Neuronal stem cell (in vitro differentiated cells): ENCODE data around the gene PSD4.
A peak's percentile ranks its signal among the peaks of the same experiment; 100 is the strongest.

Experiments
- DNase-seq: peaks from one replicate; pipeline ENCODE4 v3.0.0-alpha.2; 2013; ENCODE audit warnings: low spot score
- H2AFZ ChIP-seq: one replicate; pipeline ENCODE4 v1.6.1; 2013; ENCODE audit warnings: mild to moderate bottlenecking, low read length, inconsistent platforms
- H2AK5ac ChIP-seq: 2 replicates; pipeline ENCODE4 v1.6.1; 2013; ENCODE audit warnings: low read depth, mild to moderate bottlenecking, inconsistent platforms, low read length, moderate library complexity, mixed read lengths
- H2BK120ac ChIP-seq: 2 replicates; pipeline ENCODE4 v1.6.1; 2013; ENCODE audit warnings: low read depth, mild to moderate bottlenecking, inconsistent platforms, low read length, moderate library complexity, mixed read lengths
- H2BK12ac ChIP-seq: one replicate; pipeline ENCODE4 v1.6.1; 2013; ENCODE audit warnings: low read length, inconsistent platforms
- H2BK15ac ChIP-seq: 2 replicates; pipeline ENCODE4 v1.6.1; 2013; ENCODE audit warnings: mild to moderate bottlenecking, low read length, inconsistent platforms, mixed read lengths
- H2BK5ac ChIP-seq: one replicate; pipeline ENCODE4 v1.6.1; 2013; ENCODE audit warnings: inconsistent platforms, mild to moderate bottlenecking, low read length, moderate library complexity
- H3K14ac ChIP-seq: one replicate; pipeline ENCODE4 v1.6.1; 2013; ENCODE audit warnings: low read length, inconsistent platforms
- H3K18ac ChIP-seq: 2 replicates; pipeline ENCODE4 v1.6.1; 2013; ENCODE audit warnings: low read length, inconsistent platforms
- H3K23ac ChIP-seq: 2 replicates; pipeline ENCODE4 v1.6.1; 2013; ENCODE audit warnings: low read depth, mild to moderate bottlenecking, mixed read lengths, low read length, inconsistent platforms; ENCODE audit not compliant: poor library complexity
- H3K27ac ChIP-seq: replicated peaks from 3 replicates; pipeline ENCODE4 v1.5.1; 2013; ENCODE audit warnings: low read length, inconsistent platforms
- H3K27me3 ChIP-seq, 3 experiments: 2 replicates each; pipeline ENCODE4 v1.6.1; 2013; ENCODE audit warnings: low read length in 3 of 3, mild to moderate bottlenecking in 2 of 3, inconsistent platforms in 1 of 3, low read depth in 1 of 3, mixed read lengths in 1 of 3, moderate library complexity in 1 of 3; ENCODE audit not compliant: control insufficient read depth in 3 of 3, insufficient read depth in 3 of 3
- H3K36me3 ChIP-seq, 2 donors: replicated peaks in 1 of 2; 2 replicates each; pipeline ENCODE4 v1.6.1; 2013; ENCODE audit warnings: low read length in 2 of 2; ENCODE audit not compliant: control insufficient read depth in 2 of 2, insufficient read depth in 2 of 2
- H3K4ac ChIP-seq: 2 replicates; pipeline ENCODE4 v1.6.1; 2013; ENCODE audit warnings: inconsistent platforms, mild to moderate bottlenecking, low read length, moderate library complexity
- H3K4me1 ChIP-seq, 2 donors: 1 replicate in 1 of 2; 2 replicates in 1 of 2; pipeline ENCODE4 v1.6.1; 2013; ENCODE audit warnings: low read length in 2 of 2, low read depth in 1 of 2; ENCODE audit not compliant: control insufficient read depth in 2 of 2, insufficient read depth in 1 of 2
- H3K4me2 ChIP-seq: one replicate; pipeline ENCODE4 v1.6.1; 2013; ENCODE audit warnings: mild to moderate bottlenecking, low read length, inconsistent platforms; ENCODE audit not compliant: insufficient read depth, poor library complexity, severe bottlenecking
- H3K4me3 ChIP-seq, 2 donors: 2 replicates each; pipeline ENCODE4 v1.5.1; 2013; ENCODE audit warnings: low read length in 2 of 2, mild to moderate bottlenecking in 2 of 2, inconsistent platforms in 1 of 2, moderate library complexity in 1 of 2
- H3K79me1 ChIP-seq: one replicate; pipeline ENCODE4 v1.6.1; 2013; ENCODE audit warnings: low read depth, mild to moderate bottlenecking, inconsistent platforms, low read length, moderate library complexity
- H3K9ac ChIP-seq: one replicate; pipeline ENCODE4 v1.6.1; 2013; ENCODE audit warnings: mild to moderate bottlenecking, low read depth, low read length, inconsistent platforms; ENCODE audit not compliant: poor library complexity
- H3K9me3 ChIP-seq, 2 donors: replicated peaks in 1 of 2; 2 replicates each; pipeline versions ENCODE3 to v1.6.1; 2013; ENCODE audit warnings: low read length in 2 of 2, mild to moderate bottlenecking in 2 of 2, inconsistent platforms in 1 of 2, low read depth in 1 of 2, mixed read lengths in 1 of 2, moderate library complexity in 1 of 2; ENCODE audit not compliant: control insufficient read depth in 2 of 2, insufficient read depth in 1 of 2
- H4K8ac ChIP-seq: one replicate; pipeline ENCODE4 v1.6.1; 2013; ENCODE audit warnings: low read depth, mild to moderate bottlenecking, inconsistent platforms, low read length, moderate library complexity
- H4K91ac ChIP-seq: one replicate; pipeline ENCODE4 v1.6.1; 2013; ENCODE audit warnings: low read length, low read depth, mild to moderate bottlenecking, inconsistent platforms; ENCODE audit not compliant: poor library complexity
- WGBS, 2 donors: extraction: QIAGEN DNeasy Blood & Tissue Kit; methylation state at CpG; one replicate each; pipeline ENCODE4 v1.1.7; 2013; ENCODE audit warnings: missing lambda C conversion rate in 2 of 2, mixed read lengths in 1 of 2; ENCODE audit not compliant: insufficient read length in 2 of 2, insufficient replicate concordance in 1 of 2; ENCODE audit errors: extremely low coverage in 2 of 2; 5-methylcytosine and 5-hydroxymethylcytosine counted together

The PSD4 gene

GRCh38 chr2:113181258-113182051 is 7.7 kb downstream of the PSD4 start:
- Histone ChIP-seq H2BK120ac (no peak overlapping the region), H3K9me3 (no peaks in the 10 kb centered on the region), H3K18ac (peak overlapping the region; percentile 29), H3K27me3 (peaks cover 0 to 5% (median 0%) of the 10 kb centered on the region in 3 experiments), H3K23ac (no peak overlapping the region), H3K36me3 (no peaks in the 10 kb centered on the region), H2AK5ac (peak overlapping the region; percentile 6), H3K14ac (no peak overlapping the region), H4K8ac (no peak overlapping the region), H3K27ac (no peak overlapping the region), H3K4me3 (peak overlapping the region in 1 of 2 donors; percentile 24), H2BK15ac (no peak overlapping the region), H3K9ac (peak overlapping the region; percentile 26), H4K91ac (peak overlapping the region; percentile 49), H3K4me2 (no peak overlapping the region), H3K4ac (no peak overlapping the region), H3K4me1 (peaks cover 0 to 6% of the 10 kb centered on the region in 2 donors), H2AFZ (peak overlapping the region; percentile 69), H3K79me1 (no peaks in the 10 kb centered on the region), H2BK5ac (no peak overlapping the region), H2BK12ac (no peak overlapping the region)
- no peak for DNase-seq
- no CpG with 5 or more reads among the region's 8 CpGs for WGBS, 2 donors

DNA sequence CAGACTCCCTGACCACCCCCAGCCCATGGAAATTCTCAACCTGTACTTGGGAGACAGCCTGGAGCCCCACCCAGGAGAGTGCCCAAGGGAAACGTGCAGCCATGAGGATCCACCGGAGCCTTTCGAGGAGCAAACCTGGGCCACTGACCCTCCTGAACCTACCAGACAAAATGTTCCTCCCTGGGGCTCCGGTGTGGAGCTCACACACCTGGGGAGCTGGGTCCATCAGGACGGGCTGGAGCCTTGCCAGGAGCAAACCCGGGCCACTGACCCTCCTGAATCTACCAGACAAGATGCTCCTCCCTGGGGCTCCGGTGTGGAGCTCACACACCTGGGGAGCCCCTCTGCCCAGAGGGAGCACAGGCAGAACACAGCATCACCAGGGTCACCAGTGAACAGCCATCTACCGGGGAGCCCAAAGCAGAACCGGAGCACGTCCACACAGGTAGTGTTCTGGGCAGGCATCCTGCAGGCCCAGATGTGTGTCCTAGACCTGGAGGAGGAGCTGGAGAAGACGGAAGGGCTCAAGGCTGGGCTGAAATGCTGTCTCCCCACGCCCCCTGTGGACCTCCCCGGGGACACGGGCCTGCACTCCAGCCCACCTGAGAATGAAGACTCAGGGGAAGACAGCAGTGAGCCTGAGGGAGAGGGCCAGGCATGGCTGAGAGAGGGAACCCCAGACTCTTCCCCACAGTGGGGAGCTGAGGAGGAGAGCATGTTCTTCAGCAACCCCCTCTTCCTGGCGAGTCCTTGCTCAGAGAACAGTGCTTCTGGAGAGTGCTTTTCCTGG is 8.9 kb downstream of the PSD4 start:
- DNase-seq = no peak
- H2BK5ac ChIP-seq = no peak overlapping the region
- no peak overlapping the region for H2AFZ ChIP-seq
- H3K9ac ChIP-seq = no peak overlapping the region
- peaks cover 0 to 5% (median 0%) of the 10 kb centered on the region in 3 experiments for H3K27me3 ChIP-seq
- no peak overlapping the region for H4K91ac ChIP-seq
- no peak overlapping the region for H3K18ac ChIP-seq
- H3K4me1 ChIP-seq = peaks cover 0 to 6% of the 10 kb centered on the region in 2 donors
- no peak overlapping the region for H3K4ac ChIP-seq
- no peaks in the 10 kb centered on the region for H3K79me1 ChIP-seq
- no peak overlapping the region for H3K23ac ChIP-seq
- no peak overlapping the region for H3K27ac ChIP-seq
- H3K14ac ChIP-seq = no peak overlapping the region
- no peaks in the 10 kb centered on the region for H3K36me3 ChIP-seq
- H2BK15ac ChIP-seq = no peak overlapping the region
- no peak overlapping the region for H3K4me2 ChIP-seq
- no peaks in the 10 kb centered on the region for H3K9me3 ChIP-seq
- H2BK12ac ChIP-seq = no peak overlapping the region
- H2AK5ac ChIP-seq = peak overlapping the region; percentile 44
- H3K4me3 ChIP-seq = no peak overlapping the region
- no peak overlapping the region for H4K8ac ChIP-seq
- no peak overlapping the region for H2BK120ac ChIP-seq
- no CpG with 5 or more reads among the region's 15 CpGs for WGBS, 2 donors

GRCh38 chr2:113183264-113183663 is 9.5 kb downstream of the PSD4 start:
- Histone ChIP-seq H2BK5ac (no peak overlapping the region), H2BK120ac (no peak overlapping the region)
- no peak for DNase-seq

GRCh38 chr2:113183703-113184102 is 9.9 kb downstream of the PSD4 start:
- peaks cover 0 to 6% of the 10 kb centered on the region in 2 donors for H3K4me1 ChIP-seq
- H3K4me3 ChIP-seq = no peak overlapping the region
- no peak overlapping the region for H3K23ac ChIP-seq
- no peak overlapping the region for H4K91ac ChIP-seq
- H2BK120ac ChIP-seq = no peak overlapping the region
- no peak overlapping the region for H3K9ac ChIP-seq
- no peak overlapping the region for H3K4me2 ChIP-seq
- WGBS, 2 donors = no CpG with 5 or more reads among the region's 2 CpGs
- no peaks in the 10 kb centered on the region for H3K36me3 ChIP-seq
- H3K18ac ChIP-seq = no peak overlapping the region
- H3K79me1 ChIP-seq = no peaks in the 10 kb centered on the region
- H2AK5ac ChIP-seq = no peak overlapping the region
- H2BK15ac ChIP-seq = no peak overlapping the region
- no peak for DNase-seq
- H2BK12ac ChIP-seq = no peak overlapping the region
- peaks cover 0 to 2% (median 0%) of the 10 kb centered on the region in 3 experiments for H3K27me3 ChIP-seq
- H4K8ac ChIP-seq = no peak overlapping the region
- H3K27ac ChIP-seq = no peak overlapping the region
- no peak overlapping the region for H3K4ac ChIP-seq
- H3K9me3 ChIP-seq = no peaks in the 10 kb centered on the region
- no peak overlapping the region for H2AFZ ChIP-seq
- H3K14ac ChIP-seq = no peak overlapping the region
- H2BK5ac ChIP-seq = no peak overlapping the region

More at GRCh38 chr2:113183264-113183663, 9.5 kb downstream of the PSD4 start:
- Histone ChIP-seq H3K27me3 (peaks cover 0 to 5% (median 0%) of the 10 kb centered on the region in 3 experiments), H2BK12ac (no peak overlapping the region), H3K9me3 (no peaks in the 10 kb centered on the region), H3K4me2 (no peak overlapping the region), H3K18ac (no peak overlapping the region), H2AFZ (no peak overlapping the region), H2AK5ac (no peak overlapping the region), H3K27ac (no peak overlapping the region), H3K79me1 (no peaks in the 10 kb centered on the region), H3K4me1 (peaks cover 0 to 6% of the 10 kb centered on the region in 2 donors), H4K91ac (no peak overlapping the region), H3K14ac (no peak overlapping the region), H2BK15ac (no peak overlapping the region), H3K4me3 (no peak overlapping the region), H3K4ac (no peak overlapping the region), H3K36me3 (no peaks in the 10 kb centered on the region), H3K9ac (no peak overlapping the region), H3K23ac (no peak overlapping the region), H4K8ac (no peak overlapping the region)
- no CpG with 5 or more reads among the region's 8 CpGs for WGBS, 2 donors
